HL-60/S4 treated with phorbol 12-myristate 13-acetate at 8.2 ng/mL for 4 days and 3 days (cell line): ENCODE data around the gene C10orf62.

Experiments used
- in situ Hi-C: fragments of 300-500 bp; cut with MboI; formaldehyde crosslinking; loops from 2 replicates; pipeline ENCODE4 v1.15.0; 2022; ENCODE audit warnings: low sequenced_read_pairs

Gene C10orf62

DNA sequence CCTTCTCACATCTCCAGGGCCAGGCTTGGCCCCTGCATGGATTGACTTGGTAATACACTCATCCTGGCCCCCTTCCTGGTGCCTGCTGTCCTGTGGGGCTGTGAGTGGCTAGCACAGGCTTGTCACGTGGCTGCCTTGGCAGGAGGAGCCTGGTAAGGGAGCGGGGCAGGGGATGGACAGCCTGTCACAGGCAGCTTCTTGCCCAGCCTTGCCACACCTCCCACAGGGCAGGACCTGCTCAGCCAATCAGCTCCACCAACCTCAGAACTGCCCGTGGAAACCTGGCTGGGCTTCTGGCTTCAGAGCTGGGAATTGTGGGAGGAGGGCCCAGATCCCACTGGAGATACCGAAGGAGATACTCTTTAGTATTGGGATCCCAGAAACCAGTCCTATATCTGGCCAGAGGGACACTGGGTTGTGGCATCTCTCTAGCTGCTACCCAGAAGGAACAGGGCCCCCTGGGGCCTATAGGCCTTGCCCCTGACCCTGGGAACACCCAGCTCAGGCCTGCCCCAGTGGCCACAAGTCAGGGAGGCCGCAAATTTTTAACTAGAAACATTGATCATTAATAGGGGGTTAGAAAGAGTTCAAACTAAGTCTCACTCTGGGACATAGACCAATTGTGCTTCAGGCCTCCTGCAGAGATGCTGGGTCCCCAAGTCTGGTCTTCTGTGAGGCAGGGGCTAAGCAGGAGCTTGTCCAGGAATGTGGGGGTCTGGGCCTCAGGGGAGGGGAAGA lies 5.3 kb upstream of the C10orf62 start, which contains the start of gene HOGA1:
Gene HOGA1, plus strand, starts transcription at position 330 of the 738 bp plus-strand sequence. Its CDS starts 315 bp downstream, at position 645.
- in situ Hi-C loops, result no loop called here

DNA sequence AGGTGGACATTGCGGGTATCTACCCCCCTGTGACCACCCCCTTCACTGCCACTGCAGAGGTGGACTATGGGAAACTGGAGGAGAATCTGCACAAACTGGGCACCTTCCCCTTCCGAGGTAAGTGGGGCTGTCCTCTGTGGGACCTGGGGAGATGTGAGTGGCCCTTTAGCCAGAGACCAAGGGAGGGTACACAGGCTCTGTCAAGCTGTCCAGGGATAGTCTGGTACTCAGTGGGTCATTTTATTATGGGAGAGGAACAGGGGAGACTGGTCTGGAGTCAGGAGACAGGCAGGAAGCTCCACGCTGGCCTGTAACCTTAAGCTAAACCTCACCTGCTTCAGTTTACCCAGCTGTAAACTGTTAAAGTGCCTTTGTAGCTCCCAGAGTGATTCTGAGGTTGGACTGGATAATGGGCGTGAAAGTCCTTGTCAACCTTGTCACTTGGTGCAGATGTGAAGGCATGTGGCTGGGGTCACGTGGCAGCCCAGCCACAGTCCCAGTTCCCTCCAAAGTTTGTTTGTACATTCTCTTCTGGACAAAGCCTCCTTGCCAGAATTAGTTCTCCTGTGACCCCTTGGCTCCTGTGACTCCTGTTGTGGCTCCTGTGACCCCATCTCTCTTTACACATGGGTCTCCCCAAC lies 4.6 kb upstream of the C10orf62 start:
- in situ Hi-C loops, result no loop called here

DNA sequence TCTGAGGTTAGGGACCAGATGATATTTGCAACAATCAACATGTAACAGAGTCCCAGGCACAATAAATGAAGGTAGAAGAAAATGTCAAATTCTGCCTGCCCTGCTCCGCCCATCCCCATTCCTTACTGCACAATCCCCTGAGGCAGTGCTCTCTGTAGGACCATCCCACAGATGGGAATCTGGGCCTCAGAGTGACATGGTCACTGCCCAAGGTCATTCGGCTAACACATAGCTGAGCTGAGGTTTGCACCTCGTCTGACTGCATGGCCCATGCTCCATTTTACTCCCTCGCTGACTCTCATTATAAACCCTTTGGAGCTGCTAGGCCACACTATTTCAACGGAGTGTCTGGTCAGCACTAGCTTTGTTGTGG lies 4.1 kb upstream of the C10orf62 start:
- in situ Hi-C loops, result no loop called here

DNA sequence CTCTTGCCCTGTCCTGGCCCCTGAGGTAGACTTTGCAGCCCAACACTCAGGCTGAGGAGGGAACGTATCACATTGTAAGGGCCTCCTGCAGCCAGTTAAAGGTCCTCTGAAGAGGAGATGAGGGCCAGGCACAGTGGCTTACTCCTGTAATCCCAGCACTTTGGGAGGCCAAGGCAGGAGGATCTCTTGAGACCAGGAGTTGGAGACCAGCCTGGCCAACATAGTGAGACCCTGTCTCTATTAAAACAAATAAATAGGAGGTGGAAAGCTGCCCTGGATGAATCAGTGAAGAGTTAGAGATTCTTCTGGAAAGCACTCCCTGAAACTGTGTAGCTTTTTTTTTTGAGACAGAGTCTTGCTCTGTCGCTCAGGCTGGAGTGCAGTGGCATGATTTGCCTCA lies 2.3 kb upstream of the C10orf62 start:
- in situ Hi-C loops, result no loop called here

DNA sequence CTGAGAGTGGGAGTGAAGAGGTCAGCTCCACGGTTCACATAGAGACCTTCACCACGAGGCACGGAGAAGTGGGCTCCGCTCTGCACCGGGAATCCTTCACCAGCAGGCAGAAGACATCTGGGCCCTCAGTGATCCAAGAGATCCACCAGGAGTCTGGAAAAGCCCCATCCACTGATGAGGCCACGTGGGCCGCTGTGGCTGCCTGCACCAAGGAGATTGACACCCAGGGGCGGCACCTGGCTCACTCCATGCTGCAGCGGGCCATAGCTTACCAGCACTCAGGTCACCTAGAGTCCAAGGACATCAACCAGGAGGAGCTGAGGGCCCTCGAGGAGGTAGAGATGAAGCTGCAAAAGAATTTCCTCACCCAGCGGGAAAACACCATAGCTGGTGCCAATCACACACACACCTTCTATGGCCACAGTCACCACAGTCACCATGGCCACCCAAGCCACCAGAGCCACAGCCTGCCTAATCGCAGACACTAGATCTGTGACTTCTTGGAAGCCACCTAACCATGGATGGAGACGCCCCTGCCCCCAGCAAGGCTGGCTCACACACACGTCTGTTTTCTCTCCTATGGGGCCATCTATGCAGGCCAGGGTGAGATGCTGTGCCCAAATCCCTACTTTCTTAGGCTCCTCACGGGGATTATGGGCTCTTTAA lies 694 bp downstream of the C10orf62 start:
- in situ Hi-C loops, result no loop called here

DNA sequence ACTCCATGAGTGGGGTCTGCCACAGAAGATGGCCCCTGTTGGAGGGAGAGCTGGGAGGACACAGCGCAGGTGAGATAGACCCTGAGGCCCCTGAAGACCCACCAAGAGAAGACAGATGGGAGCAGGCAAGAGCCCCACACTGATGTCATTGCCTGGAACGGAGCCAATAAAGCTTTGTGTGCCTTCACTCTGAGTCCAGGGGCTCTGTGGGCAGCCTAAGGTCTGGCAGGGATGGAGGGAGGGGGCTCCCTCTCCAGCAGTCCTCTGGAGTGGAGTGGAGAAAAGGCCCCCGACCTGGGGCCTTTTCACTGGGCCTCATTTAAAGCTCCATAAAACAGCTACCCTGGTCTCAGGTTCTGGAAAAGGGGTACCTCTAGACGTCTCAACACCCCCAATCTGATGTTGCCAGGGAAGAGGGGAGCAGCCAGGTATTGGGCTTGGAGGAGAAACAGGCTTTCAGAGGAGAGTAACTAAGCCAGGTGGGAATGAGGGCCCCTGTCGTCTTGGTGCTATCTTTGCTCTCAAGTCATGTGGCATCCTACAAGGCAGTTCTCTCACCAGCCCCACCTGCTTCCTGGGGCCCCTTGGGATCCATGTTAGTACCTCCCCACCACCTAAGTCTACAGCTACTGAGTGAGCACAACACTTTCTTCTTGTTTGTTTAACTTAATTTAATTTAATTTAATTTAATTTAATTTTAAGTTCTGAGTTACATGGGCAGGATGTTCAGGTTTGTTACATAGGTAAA lies 1.4 kb downstream of the C10orf62 start:
- in situ Hi-C loops, result no loop called here

DNA sequence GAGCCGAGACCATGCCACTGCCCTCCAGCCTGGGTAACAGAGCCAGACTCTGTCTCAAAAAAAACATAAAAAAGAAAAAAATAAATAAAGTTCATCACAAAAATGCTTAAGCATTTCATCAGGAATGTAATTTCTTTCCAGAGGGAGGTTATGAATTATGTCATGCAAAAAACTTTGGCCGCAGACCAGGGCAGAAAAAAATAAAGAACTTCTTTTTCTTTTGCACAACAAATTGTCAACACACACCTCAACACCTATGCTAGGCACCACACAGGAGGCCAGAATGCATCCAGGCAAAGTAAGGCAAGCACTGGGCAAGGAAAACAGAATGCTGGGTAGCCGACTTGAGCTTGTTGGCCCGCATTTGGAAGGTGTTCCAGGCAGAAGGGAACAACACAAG lies 3.9 kb downstream of the C10orf62 start:
- in situ Hi-C loops, result no loop called here

DNA sequence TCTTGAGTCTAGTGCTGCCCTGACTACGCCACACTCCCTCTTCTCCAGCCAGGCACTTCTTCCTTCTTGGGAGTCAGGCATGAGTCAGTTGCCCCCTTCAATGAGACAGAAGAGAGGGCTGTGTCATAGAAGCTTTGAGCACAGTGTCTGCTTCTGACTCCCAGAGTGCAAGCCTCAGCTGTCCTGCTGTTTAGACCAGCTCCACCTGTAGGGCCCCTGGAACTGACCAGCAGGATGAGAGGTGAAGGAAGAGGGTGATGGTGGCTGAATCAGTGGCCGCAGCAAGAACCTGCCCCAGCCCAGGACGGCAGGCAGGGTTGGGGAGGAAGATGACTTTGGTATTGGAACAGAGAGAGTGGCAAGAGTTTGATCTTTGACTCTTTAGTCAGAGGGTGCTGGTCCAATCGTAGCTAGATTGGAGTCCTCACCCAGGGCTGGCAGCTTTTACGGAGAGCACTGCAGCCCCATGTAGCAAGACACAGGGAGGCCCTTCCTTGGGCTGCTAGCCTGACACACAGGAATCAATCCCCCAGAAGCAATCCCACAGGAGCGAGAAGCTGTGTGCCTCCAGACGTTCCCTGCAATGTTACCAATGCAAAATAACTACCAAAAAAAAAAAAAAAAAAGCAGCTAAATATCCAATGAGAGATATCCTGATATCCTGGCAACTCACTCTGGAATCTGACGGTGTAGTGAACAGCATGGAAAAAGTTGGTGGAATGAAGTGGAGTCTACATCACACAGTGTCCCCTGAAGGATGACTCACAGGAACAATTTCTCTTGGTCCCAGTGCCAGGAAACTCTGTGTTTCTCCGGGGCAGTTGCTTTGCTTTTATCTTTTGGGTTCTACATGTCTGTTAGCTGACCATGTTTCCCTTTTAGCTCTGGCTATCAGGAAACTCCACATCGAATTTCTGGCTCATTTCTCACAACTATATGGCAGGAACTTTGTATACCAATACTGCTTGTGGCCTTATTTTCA lies 6.9 kb downstream of the C10orf62 start:
- in situ Hi-C loops, result no loop called here

DNA sequence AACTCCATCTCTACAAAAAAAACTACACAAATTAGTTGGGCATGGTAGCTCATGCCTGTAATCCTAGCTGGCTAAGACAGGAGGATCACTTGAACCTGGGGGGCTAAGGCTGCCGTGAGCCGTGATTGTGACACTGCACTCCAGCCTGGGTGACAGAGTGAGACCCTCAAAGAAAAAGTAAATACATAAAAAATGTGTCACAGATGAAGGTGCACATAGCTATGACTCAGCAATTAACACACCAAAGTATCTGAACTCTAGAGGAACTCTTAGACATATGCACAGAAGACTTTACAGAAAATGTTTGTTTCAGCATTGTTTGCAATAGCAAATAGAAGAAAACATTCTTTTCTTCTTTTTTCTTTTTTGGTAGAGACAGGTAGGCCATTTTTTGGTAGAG lies 8.3 kb downstream of the C10orf62 start:
- in situ Hi-C loops, result no loop called here

DNA sequence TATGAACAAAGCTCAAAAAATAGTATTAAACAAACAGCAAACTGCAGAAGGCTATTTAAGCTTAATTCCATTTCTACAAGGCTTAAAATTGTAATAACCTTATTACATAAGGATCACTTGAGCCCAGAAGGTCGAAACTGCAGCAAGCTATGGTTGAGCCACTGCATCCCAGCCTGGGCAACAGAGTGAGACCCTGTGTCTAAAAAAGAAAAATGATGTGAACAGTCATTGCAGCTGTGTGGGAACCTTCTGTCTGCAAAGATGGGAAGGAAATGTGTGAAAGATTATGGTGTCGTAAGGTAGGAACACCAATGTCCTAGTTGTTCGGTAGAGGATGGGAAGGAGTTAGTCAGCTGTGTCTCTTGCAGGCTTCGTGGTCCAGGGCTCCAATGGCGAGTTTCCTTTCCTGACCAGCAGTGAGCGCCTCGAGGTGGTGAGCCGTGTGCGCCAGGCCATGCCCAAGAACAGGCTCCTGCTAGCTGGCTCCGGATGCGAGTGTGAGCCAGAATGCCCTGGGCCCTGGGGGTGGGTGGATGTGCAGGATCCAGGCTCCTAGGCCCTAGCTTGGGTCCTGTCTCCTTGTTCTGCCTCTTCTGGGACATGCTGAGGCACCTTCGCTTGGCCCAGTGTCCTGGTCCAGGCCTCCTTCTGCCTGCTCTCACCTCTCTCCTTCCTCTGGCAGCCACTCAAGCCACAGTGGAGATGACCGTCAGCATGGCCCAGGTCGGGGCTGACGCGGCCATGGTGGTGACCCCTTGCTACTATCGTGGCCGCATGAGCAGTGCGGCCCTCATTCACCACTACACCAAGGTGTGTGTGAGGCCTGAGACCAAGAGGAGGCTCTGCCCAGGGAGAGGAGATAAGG lies 9.1 kb downstream of the C10orf62 start:
- in situ Hi-C loops, result no loop called here

DNA sequence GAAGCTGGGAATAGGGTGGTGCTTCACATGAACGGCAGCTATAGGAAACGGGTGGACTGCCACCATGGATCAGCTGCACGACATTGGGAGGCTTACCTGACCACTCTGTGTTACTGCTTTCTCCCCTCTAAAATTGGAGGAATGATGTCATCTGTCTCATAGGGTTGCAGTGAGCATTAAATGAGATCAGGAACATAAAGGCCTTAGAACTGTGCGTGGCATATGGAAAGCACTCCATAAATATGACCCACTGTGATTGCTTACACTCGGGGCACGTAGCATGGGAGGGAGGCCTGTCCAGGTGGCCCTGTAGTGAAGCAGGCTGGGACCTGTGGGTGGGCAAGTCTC lies 9.7 kb downstream of the C10orf62 start:
- in situ Hi-C loops, result no loop called here

DNA sequence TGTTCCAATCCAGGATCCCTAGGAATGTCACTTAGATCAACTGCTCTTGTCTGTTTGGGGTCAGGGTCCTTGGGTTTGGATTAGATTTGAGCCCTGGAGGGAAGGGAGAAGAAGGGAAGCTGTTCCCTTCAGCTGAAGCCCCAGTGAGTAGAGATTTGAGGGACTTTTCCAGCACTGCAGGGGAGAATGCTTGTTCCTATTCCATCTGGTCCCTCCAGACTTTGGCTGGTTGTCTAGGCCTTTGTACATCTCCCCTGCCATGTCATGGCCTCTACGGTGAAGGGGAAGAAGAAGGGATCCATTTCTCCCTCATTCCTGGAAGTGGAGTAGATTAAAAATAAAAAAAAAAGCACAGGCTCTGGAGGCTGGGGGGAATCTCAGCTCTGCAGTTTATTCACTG lies 11.1 kb downstream of the C10orf62 start:
- in situ Hi-C loops, result no loop called here

DNA sequence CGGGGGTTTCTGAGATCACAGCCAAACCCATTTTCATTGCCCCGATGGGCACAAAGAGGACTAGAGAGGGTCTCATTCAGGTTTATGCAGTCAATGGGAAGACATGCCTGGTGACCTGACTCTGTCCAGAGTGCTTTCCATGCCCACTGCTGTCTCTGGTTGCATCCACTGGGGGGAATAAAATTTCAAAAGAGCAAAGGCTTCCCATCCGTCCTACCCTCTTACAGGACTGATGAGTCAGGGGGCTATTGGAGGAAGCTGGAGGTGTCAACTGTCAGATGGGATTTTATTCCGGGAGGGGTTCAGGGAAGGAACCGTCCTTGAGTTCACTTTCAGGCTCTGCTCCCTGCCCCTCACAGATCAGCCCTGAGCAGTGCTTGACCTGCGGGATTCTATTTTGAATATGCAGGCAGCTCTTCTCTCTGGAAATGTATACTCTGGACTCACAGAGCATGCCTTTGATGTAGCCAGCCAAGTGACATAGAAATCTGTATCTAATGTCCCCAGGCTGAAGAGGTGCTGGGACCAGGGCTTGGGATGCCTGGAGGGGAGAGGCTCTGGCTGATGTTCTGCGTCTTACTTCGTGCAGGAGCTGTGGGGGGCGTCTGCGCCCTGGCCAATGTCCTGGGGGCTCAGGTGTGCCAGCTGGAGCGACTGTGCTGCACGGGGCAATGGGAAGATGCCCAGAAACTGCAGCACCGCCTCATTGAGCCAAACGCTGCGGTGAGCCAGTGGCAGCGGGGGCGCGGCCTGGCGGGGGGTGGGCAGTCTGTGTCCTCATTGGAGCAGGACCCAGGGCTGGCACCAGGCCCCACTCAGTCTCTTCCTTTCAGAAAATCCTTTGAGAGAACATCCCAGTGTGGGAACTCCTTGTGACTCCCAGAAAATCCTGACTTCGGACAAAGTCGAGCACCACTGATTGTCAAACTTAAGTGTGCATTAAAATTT lies 12.0 kb downstream of the C10orf62 start:
- in situ Hi-C loops, result no loop called here

DNA sequence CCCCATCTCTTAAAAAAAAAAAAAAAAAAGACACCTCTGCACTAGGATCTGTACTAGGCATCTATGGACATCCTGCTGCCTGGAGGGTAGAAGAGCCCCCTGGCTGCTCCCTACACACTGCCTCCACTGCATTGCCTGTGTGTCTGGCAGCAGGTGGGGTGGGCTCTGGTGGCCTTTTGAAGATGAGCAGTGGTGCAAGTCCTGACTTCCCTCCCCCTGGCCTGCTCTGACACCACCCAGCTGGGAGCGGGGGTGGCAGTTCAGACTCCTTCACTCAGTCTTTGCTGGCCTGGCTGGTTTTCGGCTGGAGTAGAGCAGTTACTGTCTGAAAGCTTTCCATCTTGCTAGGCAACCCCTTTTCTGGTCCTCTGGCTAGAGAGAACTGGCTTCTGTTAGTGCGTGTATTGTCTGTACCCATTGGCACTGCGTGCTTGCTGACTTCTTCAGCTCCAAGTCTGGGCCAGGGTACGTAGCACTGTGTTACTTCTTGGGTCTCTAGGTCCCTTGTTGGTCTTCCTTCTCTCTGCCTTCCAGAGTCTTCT lies 17.6 kb downstream of the C10orf62 start:
- in situ Hi-C loops, result no loop called here

DNA sequence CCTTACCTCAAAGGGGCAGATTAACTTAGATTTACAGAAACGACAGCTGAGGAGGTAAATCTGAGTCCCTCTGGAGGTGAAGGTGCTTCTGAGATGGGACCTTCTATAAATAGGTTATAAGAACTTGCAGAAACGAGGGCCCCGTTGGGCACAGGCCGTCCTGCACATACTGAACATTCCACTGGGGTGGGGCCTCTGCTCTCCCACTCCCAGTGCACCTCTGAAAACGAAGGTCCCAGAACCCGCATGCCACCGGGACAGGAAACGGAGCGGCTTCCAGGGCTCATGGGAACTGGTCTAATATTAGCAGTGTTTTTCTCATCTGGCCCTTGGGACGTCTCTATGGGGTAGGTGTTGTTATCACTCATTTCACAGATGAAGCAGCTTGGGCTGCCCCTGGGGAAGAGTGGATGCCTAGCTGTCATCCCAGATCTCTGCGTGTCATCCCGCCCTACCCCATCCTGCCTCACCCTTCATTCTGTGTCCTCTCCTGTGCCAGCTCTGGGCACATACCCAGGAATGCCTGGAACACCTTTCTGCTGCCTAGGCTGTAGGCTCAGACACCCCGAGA lies 19.6 kb downstream of the C10orf62 start:
- in situ Hi-C loops, result no loop called here

DNA sequence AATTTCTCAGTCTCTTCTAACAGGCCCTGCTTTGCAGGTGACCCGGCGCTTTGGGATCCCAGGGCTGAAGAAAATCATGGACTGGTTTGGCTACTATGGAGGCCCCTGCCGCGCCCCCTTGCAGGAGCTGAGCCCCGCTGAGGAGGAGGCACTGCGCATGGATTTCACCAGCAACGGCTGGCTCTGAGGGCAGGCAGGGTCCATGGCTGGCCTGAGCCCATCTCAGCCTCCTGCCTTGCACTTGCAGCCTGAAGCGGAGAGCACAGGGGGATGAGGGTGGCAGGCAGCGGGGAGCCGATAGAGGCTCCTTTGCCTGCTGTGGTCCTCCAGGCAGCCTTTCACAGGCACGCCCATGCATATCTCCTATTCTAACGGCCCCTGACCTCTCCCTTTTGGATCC lies 22.0 kb downstream of the C10orf62 start:
- in situ Hi-C loops, result no loop called here

DNA sequence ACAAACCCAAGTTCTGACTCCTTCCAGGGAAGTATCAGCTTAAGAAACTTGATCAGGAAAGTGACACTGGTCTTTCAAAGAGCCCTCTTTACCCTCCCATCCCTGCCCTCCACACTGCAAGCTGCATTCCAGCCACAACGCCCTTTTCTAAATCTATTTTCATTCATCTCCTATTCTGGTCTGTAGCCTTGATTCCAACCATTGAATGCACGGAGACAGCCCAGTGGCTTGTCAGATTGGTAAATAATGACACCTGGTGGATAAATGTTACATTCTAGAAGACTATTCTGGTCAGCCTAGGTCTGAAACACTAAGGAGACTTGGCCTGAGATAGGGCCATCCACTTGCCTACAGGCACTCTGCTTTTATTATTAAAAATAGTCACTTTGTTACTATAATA lies 22.9 kb downstream of the C10orf62 start:
- in situ Hi-C loops, result no loop called here

DNA sequence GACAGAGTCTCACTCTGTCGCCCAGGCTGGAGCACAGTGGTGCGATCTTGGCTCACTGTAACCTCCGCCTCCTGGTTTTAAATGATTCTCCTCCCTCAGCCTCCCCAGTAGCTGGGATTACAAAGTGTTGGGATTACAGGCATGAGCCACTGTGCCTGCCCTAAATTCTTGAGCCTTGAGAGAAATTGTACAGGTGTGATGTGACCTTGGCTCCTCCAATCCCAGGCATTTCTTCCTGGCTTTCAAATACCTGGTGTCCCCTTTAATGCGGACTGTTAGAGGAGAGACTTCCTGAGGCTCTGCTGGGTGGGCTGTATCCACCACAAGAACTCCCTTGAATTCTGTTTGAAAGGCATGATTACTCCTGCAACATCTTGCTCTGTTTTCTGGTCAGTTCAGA lies 28.8 kb downstream of the C10orf62 start:
- in situ Hi-C loops, result no loop called here
